Upper lobe of left lung (tissue), 4 donors: ENCODE data around the gene ZNF212.

Experiments
- CTCF ChIP-seq, 6 experiments: fragments of 450-650 bp in 4 of 6; fragments of 200-600 bp in 2 of 6; sonication (generic) in 2 of 6; IDR thresholded peaks; one replicate each; pipeline ENCODE4 v1.5.1; 2016 to 2019; ENCODE audit warnings: antibody characterized with exemption in 6 of 6
- EP300 ChIP-seq, 4 donors: sonication (generic); formaldehyde crosslinking; IDR thresholded peaks; one replicate each; pipeline ENCODE4 v1.5.1; 2017; ENCODE audit warnings: antibody characterized with exemption in 4 of 4, control low read depth in 2 of 4
- POLR2A ChIP-seq, 4 donors: fragments of 450-650 bp; IDR thresholded peaks; one replicate each; pipeline ENCODE4 v1.5.1; 2016 to 2017; ENCODE audit warnings: antibody characterized with exemption in 4 of 4, mild to moderate bottlenecking in 2 of 4
- POLR2AphosphoS5 ChIP-seq, 2 donors: sonication (generic); formaldehyde crosslinking; IDR thresholded peaks; one replicate each; pipeline ENCODE4 v1.5.1; 2017; ENCODE audit warnings: antibody characterized with exemption in 2 of 2

- TF ChIP-seq CTCF (IDR thresholded peaks at IDR 0.05) = no peak
- no peak for TF ChIP-seq POLR2A (IDR thresholded peaks at IDR 0.05)
- TF ChIP-seq EP300 (IDR thresholded peaks at IDR 0.05) = no peak
- TF ChIP-seq POLR2AphosphoS5 (IDR thresholded peaks at IDR 0.05) = no peak
Observed at GRCh38 chr7:149300620-149301285, 61.3 kb downstream of the ZNF212 start.
